Measurements from ENCODE around the gene NECAB2.

Gene NECAB2

DNA sequence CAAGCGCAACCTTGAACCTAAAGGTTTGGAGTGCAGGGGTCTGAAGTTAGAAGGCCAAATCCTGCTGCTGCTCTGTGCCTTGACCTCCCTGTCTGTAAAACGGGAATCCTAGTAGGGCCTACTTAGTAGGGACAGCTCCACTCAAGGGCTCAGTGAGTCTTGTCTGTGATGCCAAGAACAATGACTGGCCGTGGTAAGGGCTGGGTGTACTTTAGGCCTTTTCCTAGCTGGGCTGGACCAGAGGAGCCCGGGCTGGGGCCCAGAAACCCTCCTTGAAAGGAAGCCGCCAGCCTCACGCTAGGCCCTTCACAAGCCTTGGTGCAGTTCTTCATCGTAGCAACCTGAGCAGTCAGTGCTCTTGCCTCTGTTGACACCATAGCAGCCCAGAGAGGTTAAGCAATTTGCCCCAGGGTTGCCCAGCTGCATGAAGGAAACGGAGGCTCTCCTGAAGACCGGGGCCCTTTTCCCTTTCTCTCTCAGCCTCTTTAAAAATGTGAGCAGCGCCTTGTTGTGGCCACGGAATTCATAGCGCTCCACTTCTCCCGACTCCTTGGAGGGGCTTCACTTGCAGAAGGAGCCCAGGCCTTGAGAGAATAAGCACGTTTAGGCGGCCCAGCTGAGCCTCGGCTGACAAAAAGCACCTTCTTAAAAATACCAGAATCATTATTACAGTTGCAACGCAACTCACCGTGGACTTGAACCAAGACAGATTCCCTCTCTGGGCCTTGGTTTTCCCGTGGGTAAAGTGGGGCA is 4.4 kb downstream of the NECAB2 start:
- Histone ChIP-seq H3K4me1 (ENCODE audit: control insufficient read depth in 1 of 2, insufficient read depth in 2 of 2, low read length in 2 of 2) (no peaks in the 10 kb centered on the region), H3K9me3 (ENCODE audit: control insufficient read depth in 1 of 2, low read length in 2 of 2) (no peaks in the 10 kb centered on the region), H3K36me3 (ENCODE audit: control insufficient read depth in 1 of 2, insufficient read depth in 2 of 2, low read length in 2 of 2) (no peaks in the 10 kb centered on the region), H3K27ac (ENCODE audit: low read length) (no peak overlapping the region), H3K27me3 (ENCODE audit: low read depth, low read length) (no peaks in the 10 kb centered on the region), H3K4me3 (ENCODE audit: low read depth in 1 of 2, low read length in 2 of 2) (no peak overlapping the region)

DNA sequence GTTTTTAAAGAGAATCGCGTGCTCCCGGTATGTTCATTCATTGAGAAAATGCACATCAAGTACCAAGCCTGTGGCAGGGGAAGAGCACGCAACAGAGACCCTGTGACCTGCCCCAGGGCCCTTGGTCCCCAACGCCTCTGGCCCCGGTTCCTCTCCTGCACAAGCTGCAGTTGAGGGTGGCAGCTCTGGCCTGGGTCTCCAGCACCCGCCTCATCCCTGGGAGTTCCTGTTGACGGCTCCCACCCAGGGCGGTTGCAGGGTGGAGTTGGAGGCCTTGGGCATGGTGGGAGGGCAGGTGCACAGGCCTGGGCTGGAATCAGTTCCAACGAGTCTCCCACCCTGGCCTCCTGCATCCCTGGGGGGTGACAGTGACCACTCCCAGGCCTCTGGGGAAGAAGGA is 5.0 kb downstream of the NECAB2 start:
- Histone ChIP-seq H3K4me1 (ENCODE audit: control insufficient read depth in 1 of 2, insufficient read depth in 2 of 2, low read length in 2 of 2) (no peaks in the 10 kb centered on the region), H3K9me3 (ENCODE audit: control insufficient read depth in 1 of 2, low read length in 2 of 2) (peaks cover 0 to 4% of the 10 kb centered on the region in 2 donors), H3K36me3 (ENCODE audit: control insufficient read depth in 1 of 2, insufficient read depth in 2 of 2, low read length in 2 of 2) (no peaks in the 10 kb centered on the region), H3K27ac (ENCODE audit: low read length) (no peak overlapping the region), H3K4me3 (ENCODE audit: low read depth in 1 of 2, low read length in 2 of 2) (no peak overlapping the region), H3K27me3 (ENCODE audit: low read depth, low read length) (no peaks in the 10 kb centered on the region)

DNA sequence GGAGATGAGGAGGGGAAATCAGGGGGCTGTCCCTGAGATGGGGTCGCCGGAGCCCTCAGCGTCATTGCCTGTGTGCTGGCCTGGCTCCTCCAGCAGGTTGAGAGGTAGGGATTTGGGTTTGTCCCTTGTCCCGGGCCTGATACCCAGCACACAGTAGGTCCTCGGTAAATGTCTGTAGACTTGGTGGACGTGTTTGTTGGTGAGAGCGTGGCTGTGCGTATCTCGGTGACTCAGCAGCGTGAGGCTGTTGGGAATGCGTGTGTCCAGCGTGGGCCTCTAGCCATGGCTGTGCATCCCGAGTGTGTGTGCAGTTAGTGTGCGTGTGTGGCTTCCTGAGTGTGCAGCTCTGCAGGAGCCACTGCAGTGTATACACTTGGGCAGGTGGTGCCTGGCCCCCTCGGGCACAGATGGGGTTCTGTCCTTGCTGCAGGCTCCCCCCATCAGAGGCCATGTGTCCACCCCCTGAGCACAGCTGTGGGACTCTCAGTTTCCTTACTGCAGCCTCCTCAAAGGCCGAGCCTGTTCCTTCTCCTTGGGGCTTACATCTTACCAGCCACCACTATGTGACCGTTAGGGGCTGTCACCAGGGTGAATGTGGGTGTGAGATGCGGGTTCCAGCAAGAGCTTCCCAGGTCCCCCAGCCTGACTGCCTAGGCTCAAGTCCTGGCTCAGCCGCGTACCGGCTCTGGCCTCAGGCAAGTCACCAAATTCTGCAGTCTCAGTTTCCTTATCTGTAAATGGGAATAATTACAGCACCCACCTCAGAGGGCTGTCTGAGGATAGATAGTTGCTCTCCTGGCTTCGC is 5.7 kb downstream of the NECAB2 start:
- H3K4me3 ChIP-seq (ENCODE audit: low read depth in 1 of 2, low read length in 2 of 2): no peak overlapping the region
- H3K27me3 ChIP-seq (ENCODE audit: low read depth, low read length): no peaks in the 10 kb centered on the region
- no peaks in the 10 kb centered on the region for H3K36me3 ChIP-seq (ENCODE audit: control insufficient read depth in 1 of 2, insufficient read depth in 2 of 2, low read length in 2 of 2)
- peaks cover under 1 to 9% of the 10 kb centered on the region in 2 donors for H3K9me3 ChIP-seq (ENCODE audit: control insufficient read depth in 1 of 2, low read length in 2 of 2)
- no peaks in the 10 kb centered on the region for H3K4me1 ChIP-seq (ENCODE audit: control insufficient read depth in 1 of 2, insufficient read depth in 2 of 2, low read length in 2 of 2)
- no peak overlapping the region for H3K27ac ChIP-seq (ENCODE audit: low read length)

DNA sequence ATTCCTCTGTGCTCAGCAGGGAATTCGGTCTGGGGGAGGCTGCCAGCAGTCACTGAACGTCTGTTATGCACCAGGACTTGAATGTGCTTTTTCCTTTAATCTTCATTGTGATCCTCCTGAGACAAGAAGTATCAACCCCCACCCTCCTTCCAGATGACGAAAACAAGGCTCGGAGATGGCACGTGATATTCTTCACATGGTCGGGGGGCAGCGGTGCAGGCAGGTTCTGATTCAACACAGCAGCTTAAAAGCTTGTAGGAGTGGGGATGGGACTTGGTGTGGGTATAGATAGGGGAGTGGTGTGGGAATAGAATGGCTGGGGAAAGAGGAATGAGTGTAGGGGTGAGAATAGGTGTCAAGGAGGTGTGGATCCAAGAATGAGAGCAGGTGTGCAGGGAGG is 6.4 kb downstream of the NECAB2 start:
- Histone ChIP-seq H3K4me1 (ENCODE audit: control insufficient read depth in 1 of 2, insufficient read depth in 2 of 2, low read length in 2 of 2) (no peaks in the 10 kb centered on the region), H3K36me3 (ENCODE audit: control insufficient read depth in 1 of 2, insufficient read depth in 2 of 2, low read length in 2 of 2) (no peaks in the 10 kb centered on the region), H3K4me3 (ENCODE audit: low read depth in 1 of 2, low read length in 2 of 2) (no peak overlapping the region), H3K9me3 (ENCODE audit: control insufficient read depth in 1 of 2, low read length in 2 of 2) (peaks cover 4 to 9% of the 10 kb centered on the region in 2 donors), H3K27me3 (ENCODE audit: low read depth, low read length) (no peaks in the 10 kb centered on the region), H3K27ac (ENCODE audit: low read length) (no peak overlapping the region)

DNA sequence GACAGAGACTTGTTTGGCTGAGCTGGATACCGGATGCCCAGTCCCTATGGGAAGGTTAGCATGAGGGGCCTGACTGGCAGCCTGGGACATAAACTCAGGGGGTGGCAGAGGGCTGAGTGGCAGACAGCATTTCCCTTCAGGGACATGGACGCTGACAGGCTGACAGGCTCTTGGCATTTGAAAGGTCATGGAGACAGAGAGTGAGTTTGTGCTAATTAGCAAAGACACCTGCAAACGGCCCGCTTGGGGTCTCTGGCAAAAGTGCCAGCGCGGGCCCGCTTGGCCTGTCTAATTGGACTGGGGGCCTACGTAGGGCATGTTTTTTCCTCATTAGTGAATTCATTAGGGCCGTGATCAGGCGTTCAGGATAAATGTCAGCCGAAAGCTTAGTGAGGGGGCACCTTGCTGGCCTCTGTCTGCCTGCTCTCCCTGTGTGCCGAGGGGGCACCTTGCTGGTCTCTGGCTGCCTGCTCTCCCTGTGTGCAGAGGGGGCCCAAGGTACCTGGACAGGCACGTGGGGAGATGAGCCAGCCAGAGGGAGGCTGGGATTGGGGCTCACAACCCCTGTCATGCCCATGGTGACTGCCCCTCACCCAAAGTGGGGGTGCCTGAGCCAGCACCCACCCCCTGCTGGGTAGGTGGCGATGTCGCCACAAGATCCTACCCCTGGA is 7.7 kb downstream of the NECAB2 start:
- Histone ChIP-seq H3K4me1 (ENCODE audit: control insufficient read depth in 1 of 2, insufficient read depth in 2 of 2, low read length in 2 of 2) (no peaks in the 10 kb centered on the region), H3K27me3 (ENCODE audit: low read depth, low read length) (no peaks in the 10 kb centered on the region), H3K36me3 (ENCODE audit: control insufficient read depth in 1 of 2, insufficient read depth in 2 of 2, low read length in 2 of 2) (no peaks in the 10 kb centered on the region), H3K9me3 (ENCODE audit: control insufficient read depth in 1 of 2, low read length in 2 of 2) (peaks cover 4 to 9% of the 10 kb centered on the region in 2 donors), H3K27ac (ENCODE audit: low read length) (no peak overlapping the region), H3K4me3 (ENCODE audit: low read depth in 1 of 2, low read length in 2 of 2) (no peak overlapping the region)

DNA sequence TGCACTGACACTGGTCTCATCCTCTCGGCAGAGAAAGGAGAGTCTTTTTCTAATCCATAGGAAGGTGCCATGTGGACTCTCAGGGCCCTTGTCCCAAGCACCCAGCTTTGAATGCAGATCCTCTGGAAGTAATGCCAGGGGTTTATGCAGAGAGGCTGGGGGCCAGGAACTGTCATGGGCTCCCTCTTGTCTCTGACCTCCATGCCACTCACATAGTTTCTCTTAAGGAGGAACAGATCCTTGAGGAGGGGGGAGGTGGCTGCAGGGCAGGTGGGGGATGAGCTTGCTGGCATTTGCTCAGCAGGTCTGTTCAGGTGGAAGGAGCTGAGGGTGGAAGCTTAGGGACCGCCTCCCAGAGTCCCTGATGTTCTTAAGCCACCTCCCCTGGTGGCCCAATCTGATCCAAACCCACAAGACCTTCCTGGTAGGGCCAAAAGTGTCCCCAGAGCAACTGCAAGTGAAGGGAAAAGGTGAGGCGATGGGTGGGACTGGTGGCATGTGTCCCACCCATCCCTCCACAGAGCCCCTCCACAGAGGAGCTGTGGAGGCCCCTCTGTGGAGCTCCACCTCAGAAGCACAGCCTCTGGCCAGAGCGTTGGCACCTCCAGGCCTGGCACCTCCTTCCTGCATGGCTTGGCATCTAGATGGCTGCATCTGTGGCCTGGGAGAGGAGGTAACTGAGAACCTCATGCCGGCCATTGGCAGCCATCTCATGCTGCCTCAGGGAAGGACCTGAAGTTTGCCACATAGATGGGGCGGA is 9.2 kb downstream of the NECAB2 start:
- peaks cover 4 to 9% of the 10 kb centered on the region in 2 donors for H3K9me3 ChIP-seq (ENCODE audit: control insufficient read depth in 1 of 2, low read length in 2 of 2)
- no peak overlapping the region for H3K4me3 ChIP-seq (ENCODE audit: low read depth in 1 of 2, low read length in 2 of 2)
- no peaks in the 10 kb centered on the region for H3K4me1 ChIP-seq (ENCODE audit: control insufficient read depth in 1 of 2, insufficient read depth in 2 of 2, low read length in 2 of 2)
- H3K36me3 ChIP-seq (ENCODE audit: control insufficient read depth in 1 of 2, insufficient read depth in 2 of 2, low read length in 2 of 2): no peaks in the 10 kb centered on the region
- no peaks in the 10 kb centered on the region for H3K27me3 ChIP-seq (ENCODE audit: low read depth, low read length)
- H3K27ac ChIP-seq (ENCODE audit: low read length): no peak overlapping the region

DNA sequence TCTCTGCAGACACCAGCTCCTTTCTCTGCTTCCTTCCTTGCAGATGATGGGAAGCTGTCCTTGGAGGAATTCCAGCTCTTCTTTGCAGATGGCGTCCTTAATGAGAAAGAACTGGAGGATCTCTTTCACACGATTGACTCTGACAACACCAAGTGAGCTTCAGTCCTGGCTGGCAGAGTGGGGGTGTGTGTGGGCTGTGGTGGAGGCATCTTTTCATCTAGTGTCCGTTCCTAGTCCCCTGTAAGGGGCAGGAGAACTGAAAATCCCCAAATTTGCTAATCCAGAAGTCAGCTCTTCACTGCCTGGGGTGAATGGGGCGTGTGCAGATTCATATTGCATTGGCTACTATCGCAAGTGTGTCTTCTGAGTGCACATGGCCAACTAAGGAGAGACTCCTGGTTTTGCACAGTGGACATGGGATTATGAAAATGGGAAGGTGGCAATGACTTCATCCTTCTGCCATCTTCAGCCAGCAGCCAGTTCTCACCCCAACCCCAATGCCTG is 10.4 kb downstream of the NECAB2 start:
- no peaks in the 10 kb centered on the region for H3K27me3 ChIP-seq (ENCODE audit: low read depth, low read length)
- H3K27ac ChIP-seq (ENCODE audit: low read length): no peak overlapping the region
- peaks cover 4 to 9% of the 10 kb centered on the region in 2 donors for H3K9me3 ChIP-seq (ENCODE audit: control insufficient read depth in 1 of 2, low read length in 2 of 2)
- no peak overlapping the region for H3K4me3 ChIP-seq (ENCODE audit: low read depth in 1 of 2, low read length in 2 of 2)
- H3K36me3 ChIP-seq (ENCODE audit: control insufficient read depth in 1 of 2, insufficient read depth in 2 of 2, low read length in 2 of 2): no peaks in the 10 kb centered on the region
- H3K4me1 ChIP-seq (ENCODE audit: control insufficient read depth in 1 of 2, insufficient read depth in 2 of 2, low read length in 2 of 2): no peaks in the 10 kb centered on the region

DNA sequence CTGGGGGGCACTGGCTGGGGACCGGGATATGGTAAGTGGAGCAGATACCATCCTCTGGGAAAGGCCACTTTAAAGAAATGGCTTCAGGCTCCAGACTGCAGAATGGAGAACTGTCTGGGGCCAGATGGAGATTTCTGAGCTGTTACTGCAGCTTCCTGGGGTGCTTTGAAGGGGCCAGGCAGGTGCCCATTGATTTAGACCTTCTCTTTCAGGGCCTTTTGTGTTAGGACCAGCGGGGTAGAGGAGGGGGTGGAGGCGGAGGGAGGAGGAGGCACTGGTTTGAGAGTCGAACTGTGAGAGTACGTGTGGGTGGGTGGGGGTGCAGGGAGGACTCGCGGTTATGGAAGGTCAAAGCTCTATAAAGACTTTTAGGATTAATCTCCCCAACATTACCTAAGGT is 11.4 kb downstream of the NECAB2 start:
- Histone ChIP-seq H3K36me3 (ENCODE audit: control insufficient read depth in 1 of 2, insufficient read depth in 2 of 2, low read length in 2 of 2) (no peaks in the 10 kb centered on the region), H3K9me3 (ENCODE audit: control insufficient read depth in 1 of 2, low read length in 2 of 2) (peaks cover 4 to 9% of the 10 kb centered on the region in 2 donors), H3K4me1 (ENCODE audit: control insufficient read depth in 1 of 2, insufficient read depth in 2 of 2, low read length in 2 of 2) (no peaks in the 10 kb centered on the region), H3K27me3 (ENCODE audit: low read depth, low read length) (no peaks in the 10 kb centered on the region), H3K4me3 (ENCODE audit: low read depth in 1 of 2, low read length in 2 of 2) (no peak overlapping the region), H3K27ac (ENCODE audit: low read length) (no peak overlapping the region)

DNA sequence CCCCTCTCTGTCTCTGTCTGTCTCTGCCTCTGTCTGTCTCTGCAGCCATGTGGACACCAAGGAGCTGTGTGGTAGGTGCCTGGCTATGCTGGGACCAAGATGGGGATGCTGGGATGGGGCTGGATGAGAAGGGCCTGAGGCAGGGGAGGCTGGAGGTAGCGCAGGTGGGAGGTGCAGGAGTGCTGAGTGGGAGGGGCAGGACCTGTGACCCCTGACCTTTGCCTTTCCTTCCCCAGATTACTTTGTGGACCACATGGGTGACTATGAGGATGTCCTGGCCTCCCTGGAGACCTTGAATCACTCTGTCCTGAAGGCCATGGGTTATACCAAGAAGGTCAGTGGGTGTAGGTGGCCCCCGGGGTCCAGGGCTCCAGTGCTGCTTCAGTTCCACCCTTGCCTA is 12.8 kb downstream of the NECAB2 start:
- H3K4me3 ChIP-seq (ENCODE audit: low read depth in 1 of 2, low read length in 2 of 2): no peak overlapping the region
- no peak overlapping the region for H3K27ac ChIP-seq (ENCODE audit: low read length)
- H3K4me1 ChIP-seq (ENCODE audit: control insufficient read depth in 1 of 2, insufficient read depth in 2 of 2, low read length in 2 of 2): no peaks in the 10 kb centered on the region
- H3K27me3 ChIP-seq (ENCODE audit: low read depth, low read length): no peaks in the 10 kb centered on the region
- no peaks in the 10 kb centered on the region for H3K36me3 ChIP-seq (ENCODE audit: control insufficient read depth in 1 of 2, insufficient read depth in 2 of 2, low read length in 2 of 2)
- peaks cover 4 to 9% of the 10 kb centered on the region in 2 donors for H3K9me3 ChIP-seq (ENCODE audit: control insufficient read depth in 1 of 2, low read length in 2 of 2)

DNA sequence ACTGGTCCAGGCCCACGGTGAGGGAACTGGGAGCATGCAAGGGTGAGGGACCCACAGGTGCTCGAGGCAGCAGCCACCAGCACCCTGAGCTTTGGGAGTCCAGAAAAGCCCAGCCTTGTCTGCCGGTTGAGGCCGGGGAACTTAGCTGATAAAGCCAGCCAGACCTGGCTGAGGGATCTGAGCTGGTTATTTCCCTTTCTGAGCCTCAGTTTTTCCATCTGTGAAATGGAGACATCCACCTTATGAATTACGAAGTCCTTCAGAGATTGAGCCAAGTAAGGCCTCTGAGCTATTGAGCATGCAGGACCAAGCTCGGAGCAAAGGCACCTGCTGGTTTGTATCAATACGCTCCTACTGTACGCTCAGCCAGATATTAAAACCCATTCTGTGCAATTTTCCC is 13.8 kb downstream of the NECAB2 start:
- H3K36me3 ChIP-seq (ENCODE audit: control insufficient read depth in 1 of 2, insufficient read depth in 2 of 2, low read length in 2 of 2): no peaks in the 10 kb centered on the region
- peaks cover 4 to 9% of the 10 kb centered on the region in 2 donors for H3K9me3 ChIP-seq (ENCODE audit: control insufficient read depth in 1 of 2, low read length in 2 of 2)
- H3K4me3 ChIP-seq (ENCODE audit: low read depth in 1 of 2, low read length in 2 of 2): no peak overlapping the region
- H3K4me1 ChIP-seq (ENCODE audit: control insufficient read depth in 1 of 2, insufficient read depth in 2 of 2, low read length in 2 of 2): no peaks in the 10 kb centered on the region
- H3K27me3 ChIP-seq (ENCODE audit: low read depth, low read length): no peaks in the 10 kb centered on the region
- H3K27ac ChIP-seq (ENCODE audit: low read length): no peak overlapping the region

DNA sequence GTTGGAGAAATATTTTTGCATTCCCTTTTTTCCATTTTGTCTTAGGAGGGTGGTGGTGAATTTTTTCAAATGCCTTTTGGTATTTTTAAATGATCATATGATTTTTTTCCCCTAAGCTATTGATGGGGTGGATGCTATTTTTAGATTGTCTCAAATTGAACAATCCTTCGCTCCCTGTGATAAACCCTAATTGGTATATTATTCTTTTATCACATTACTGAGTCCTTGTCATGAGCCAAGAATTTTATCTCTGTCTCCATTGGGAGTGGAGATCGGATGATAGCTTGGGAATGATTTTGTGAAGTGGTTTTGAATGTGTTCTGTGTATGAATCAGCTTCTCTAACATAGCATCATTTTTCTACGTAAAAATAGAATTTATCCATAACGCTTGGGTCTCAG is 15.4 kb downstream of the NECAB2 start:
- Histone ChIP-seq H3K4me3 (ENCODE audit: low read depth in 1 of 2, low read length in 2 of 2) (no peak overlapping the region), H3K9me3 (ENCODE audit: control insufficient read depth in 1 of 2, low read length in 2 of 2) (peaks cover under 1 to 4% of the 10 kb centered on the region in 2 donors), H3K36me3 (ENCODE audit: control insufficient read depth in 1 of 2, insufficient read depth in 2 of 2, low read length in 2 of 2) (no peaks in the 10 kb centered on the region), H3K27ac (ENCODE audit: low read length) (no peak overlapping the region), H3K27me3 (ENCODE audit: low read depth, low read length) (no peaks in the 10 kb centered on the region), H3K4me1 (ENCODE audit: control insufficient read depth in 1 of 2, insufficient read depth in 2 of 2, low read length in 2 of 2) (no peaks in the 10 kb centered on the region)

Measured in muscle layer of duodenum (tissue), 2 donors.